ENCODE data around the gene DVL1.
"Not testable (repeated sequence)": the region's sequence is repeated elsewhere in the genome, so short reads cannot be mapped to it uniquely, and the experiment has no call there.

Gene DVL1

GRCh38 chr1:1371746-1372711, 22.8 kb upstream of the DVL1 start:
- peak; percentile 84 for TF ChIP-seq CTCF (IDR thresholded peaks at IDR 0.05; ENCODE audit: low read depth, low read length)
- no peak for TF ChIP-seq POLR2A (IDR thresholded peaks at IDR 0.05; ENCODE audit: extremely low read depth, insufficient read length)
- no peak for TF ChIP-seq MYC (IDR thresholded peaks at IDR 0.05; ENCODE audit: low read depth, low read length)
- peak; percentile 48; the same call in 1 of the 2 replicates for TF ChIP-seq MAX (IDR thresholded peaks at IDR 0.05; ENCODE audit: low read depth, low read length)
- H3K4me3 ChIP-seq (ENCODE audit: low read depth, low read length), result no peak overlapping the region
- peak; percentile 74 for DNase-seq (ENCODE audit: low read depth)

GRCh38 chr1:1371364-1371745, 22.1 kb upstream of the DVL1 start:
- H3K4me3 ChIP-seq (ENCODE audit: low read depth, low read length), result no peak overlapping the region
- TF ChIP-seq POLR2A (IDR thresholded peaks at IDR 0.05; ENCODE audit: extremely low read depth, insufficient read length), result no peak
- TF ChIP-seq MAX (IDR thresholded peaks at IDR 0.05; ENCODE audit: low read depth, low read length), result no peak
- TF ChIP-seq MYC (IDR thresholded peaks at IDR 0.05; ENCODE audit: low read depth, low read length), result no peak
- TF ChIP-seq CTCF (IDR thresholded peaks at IDR 0.05; ENCODE audit: low read depth, low read length), result no peak
- DNase-seq (ENCODE audit: low read depth), result peak; percentile 94

- TF ChIP-seq MAX (IDR thresholded peaks at IDR 0.05; ENCODE audit: low read depth, low read length) (no peak), CTCF (IDR thresholded peaks at IDR 0.05; ENCODE audit: low read depth, low read length) (no peak), POLR2A (IDR thresholded peaks at IDR 0.05; ENCODE audit: extremely low read depth, insufficient read length) (no peak), MYC (IDR thresholded peaks at IDR 0.05; ENCODE audit: low read depth, low read length) (no peak)
- H3K4me3 ChIP-seq (ENCODE audit: low read depth, low read length), result no peak overlapping the region
- DNase-seq (ENCODE audit: low read depth), result no peak
These were observed 21.6 kb upstream of the DVL1 start for GRCh38 chr1:1370771-1371300.

- not testable (repeated sequence) for H3K4me3 ChIP-seq (ENCODE audit: low read depth, low read length); DNase-seq (ENCODE audit: low read depth)
These were observed 20.9 kb upstream of the DVL1 start for GRCh38 chr1:1370094-1370493.

- DNase-seq (ENCODE audit: low read depth), result no peak
- no peak overlapping the region for H3K4me3 ChIP-seq (ENCODE audit: low read depth, low read length)
- TF ChIP-seq POLR2A (IDR thresholded peaks at IDR 0.05; ENCODE audit: extremely low read depth, insufficient read length) (no peak), MYC (IDR thresholded peaks at IDR 0.05; ENCODE audit: low read depth, low read length) (no peak)
These were observed 18.1 kb upstream of the DVL1 start for GRCh38 chr1:1367315-1367714.

- H3K4me3 ChIP-seq (ENCODE audit: low read depth, low read length), result no peak overlapping the region
- no peak for TF ChIP-seq MYC (IDR thresholded peaks at IDR 0.05; ENCODE audit: low read depth, low read length)
- TF ChIP-seq CTCF (IDR thresholded peaks at IDR 0.05; ENCODE audit: low read depth, low read length), result no peak
- no peak for DNase-seq (ENCODE audit: low read depth)
These were observed 17.5 kb upstream of the DVL1 start for GRCh38 chr1:1366699-1367066.

Measured in NB4 (cell line).